RCC 7860 (cell line): ENCODE results near the gene ASRGL1.

Experiments used
- DNase-seq: peaks from one replicate; pipeline ENCODE4 v3.0.0-alpha.2; 2015; ENCODE audit warnings: low spot score
- FAIRE-seq: peaks from 2 replicates; lab custom pipeline; 2012; peaks lifted over from hg19 to GRCh38; lab: Jason Lieb, UNC

ASRGL1 gene

GRCh38 chr11:62411524-62411923, 74.3 kb downstream of the ASRGL1 start:
- DNase-seq (no peak), FAIRE-seq (no peak)

- no peak for FAIRE-seq
- DNase-seq: no peak
Observed at GRCh38 chr11:62413060-62413696, 75.9 kb downstream of the ASRGL1 start.

GRCh38 chr11:62416596-62416995, 79.3 kb downstream of the ASRGL1 start:
- DNase-seq (no peak), FAIRE-seq (no peak)

GRCh38 chr11:62418136-62418535, 80.9 kb downstream of the ASRGL1 start:
- DNase-seq (no peak), FAIRE-seq (no peak)

- no peak for DNase-seq
- no peak for FAIRE-seq
Observed at GRCh38 chr11:62418733-62419132, 81.5 kb downstream of the ASRGL1 start, which contains the start of gene SCGB1A1. Gene SCGB1A1, plus strand, starts transcription at chr11:62419033. Its CDS starts 63 bp downstream, at chr11:62419096.

GRCh38 chr11:62419314-62419929, 82.2 kb downstream of the ASRGL1 start:
- DNase-seq (no peak), FAIRE-seq (no peak)

GRCh38 chr11:62419943-62420342, 82.7 kb downstream of the ASRGL1 start:
- FAIRE-seq: no peak
- DNase-seq: no peak

- DNase-seq (no peak), FAIRE-seq (no peak)
Observed at GRCh38 chr11:62420882-62421281, 83.6 kb downstream of the ASRGL1 start.

GRCh38 chr11:62421996-62422395, 84.7 kb downstream of the ASRGL1 start:
- FAIRE-seq: no peak
- no peak for DNase-seq

- FAIRE-seq (no peak), DNase-seq (no peak)
Observed at GRCh38 chr11:62423012-62423411, 85.8 kb downstream of the ASRGL1 start.

- FAIRE-seq: no peak
- peak; percentile 75 for DNase-seq
Observed at GRCh38 chr11:62427630-62428233, 90.5 kb downstream of the ASRGL1 start.

GRCh38 chr11:62428871-62429560, 91.8 kb downstream of the ASRGL1 start:
- DNase-seq (no peak), FAIRE-seq (no peak)

GRCh38 chr11:62430425-62430824, 93.2 kb downstream of the ASRGL1 start:
- DNase-seq (no peak), FAIRE-seq (no peak)

GRCh38 chr11:62431171-62431901, 94.1 kb downstream of the ASRGL1 start:
- peak; percentile 75 for FAIRE-seq
- DNase-seq: peak; percentile 80

GRCh38 chr11:62432695-62433094, 95.4 kb downstream of the ASRGL1 start:
- peak; percentile 71 for DNase-seq
- FAIRE-seq: peak; percentile 90

- FAIRE-seq: no peak
- DNase-seq: peak; percentile 38
Observed at GRCh38 chr11:62433141-62433903, 96.1 kb downstream of the ASRGL1 start.

- DNase-seq (no peak), FAIRE-seq (no peak)
Observed at GRCh38 chr11:62433904-62434276, 96.6 kb downstream of the ASRGL1 start.

- FAIRE-seq (no peak), DNase-seq (no peak)
Observed at GRCh38 chr11:62435846-62436660, 98.8 kb downstream of the ASRGL1 start.

GRCh38 chr11:62437616-62438015, 100.4 kb downstream of the ASRGL1 start:
- no peak for FAIRE-seq
- no peak for DNase-seq
